DMS53 treated with DMSO at 0.1 percent for 48 hours (cell line): ENCODE measurements around the gene FAM131B.
"Not testable (repeated sequence)": the region's sequence is repeated elsewhere in the genome, so short reads cannot be mapped to it uniquely, and the experiment has no call there.

Experiments
- DNase-seq: peaks from one replicate; lab custom pipeline; 2025; ENCODE audit not compliant: unreplicated experiment; lab: John Stamatoyannopoulos, UW

Gene FAM131B

DNA sequence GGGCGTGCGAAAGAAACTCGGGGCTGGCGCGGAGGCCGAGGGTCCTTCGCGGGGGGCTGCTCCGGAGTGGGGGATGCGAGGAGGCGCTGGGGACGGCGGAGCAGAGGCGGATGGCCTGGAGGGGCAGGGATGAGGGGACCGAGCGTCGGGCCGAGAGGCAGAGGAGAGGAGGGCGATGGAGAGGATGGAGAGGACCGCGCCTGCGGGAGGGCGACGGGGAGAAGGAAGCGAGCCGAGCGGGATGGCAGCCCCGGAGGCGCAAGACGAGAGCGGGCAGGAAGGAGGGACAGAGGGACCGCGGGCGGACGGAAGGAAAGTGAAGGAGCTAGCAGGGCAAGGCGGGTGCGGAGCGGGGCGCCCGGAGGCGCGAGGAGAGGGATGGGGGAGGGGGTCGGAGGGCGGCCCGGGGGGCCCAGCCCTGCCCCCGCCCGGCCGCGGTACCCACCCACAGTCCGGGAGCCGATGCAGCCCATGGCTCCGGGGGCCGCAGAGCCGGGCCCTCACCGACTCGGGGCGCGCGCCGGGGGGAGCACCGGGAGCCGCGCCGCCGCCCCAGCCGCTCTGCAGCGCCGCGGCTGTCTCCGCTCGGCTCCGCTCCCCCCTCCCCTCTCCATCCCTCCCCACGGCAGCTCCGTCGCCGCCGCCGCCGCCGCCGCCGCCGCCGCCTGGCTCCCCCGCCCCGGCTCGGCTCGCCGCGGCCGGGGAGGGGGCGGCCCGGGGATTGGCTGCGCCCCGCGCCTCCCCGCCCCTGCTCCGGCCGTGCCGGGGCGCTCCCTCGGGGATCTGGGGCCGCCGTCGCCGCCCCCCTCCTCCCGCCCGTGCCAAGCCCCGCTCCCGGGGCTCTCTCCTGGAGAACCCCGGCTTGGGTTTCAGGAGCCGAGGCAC is at the start of gene FAM131B:
Gene FAM131B, minus strand, starts transcription at position 583 of the 885 bp plus-strand sequence. Its CDS starts 110 bp downstream, at position 473.
- DNase-seq, result no peak

DNA sequence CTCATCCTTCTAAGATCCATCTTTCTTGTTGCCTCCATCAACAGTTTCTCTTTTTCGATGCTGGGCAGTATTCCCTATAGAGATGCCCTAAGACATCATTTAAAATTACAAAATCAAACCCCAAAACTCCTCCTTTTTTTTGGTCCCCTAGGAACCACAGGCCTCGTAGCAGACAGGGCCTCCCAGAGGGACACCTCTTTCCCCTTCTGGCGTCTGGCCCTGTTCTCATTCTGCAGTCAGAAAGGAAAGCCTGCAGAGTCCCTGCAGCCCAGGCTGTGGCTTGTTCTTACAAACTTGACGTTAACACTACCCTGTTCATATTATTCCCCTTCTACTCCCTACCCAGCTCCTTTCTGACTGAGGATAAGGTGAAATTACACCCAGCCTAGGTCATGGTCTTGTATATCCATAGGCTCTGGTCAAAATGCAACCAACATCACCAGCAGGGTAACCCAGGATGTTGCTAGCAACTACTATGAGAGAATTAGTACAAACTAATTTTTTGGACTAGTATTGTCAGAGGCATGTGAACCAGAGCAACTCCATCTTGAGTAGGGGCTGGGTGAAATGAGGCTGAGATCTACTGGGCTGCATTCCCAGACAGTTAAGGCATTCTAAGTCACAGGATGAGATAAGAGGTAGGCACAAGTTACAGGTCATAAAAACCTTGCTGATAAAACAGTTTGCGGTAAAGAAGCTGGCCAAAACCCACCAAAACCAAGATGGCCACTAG is 49.6 kb upstream of the FAM131B start:
- no peak for DNase-seq

DNA sequence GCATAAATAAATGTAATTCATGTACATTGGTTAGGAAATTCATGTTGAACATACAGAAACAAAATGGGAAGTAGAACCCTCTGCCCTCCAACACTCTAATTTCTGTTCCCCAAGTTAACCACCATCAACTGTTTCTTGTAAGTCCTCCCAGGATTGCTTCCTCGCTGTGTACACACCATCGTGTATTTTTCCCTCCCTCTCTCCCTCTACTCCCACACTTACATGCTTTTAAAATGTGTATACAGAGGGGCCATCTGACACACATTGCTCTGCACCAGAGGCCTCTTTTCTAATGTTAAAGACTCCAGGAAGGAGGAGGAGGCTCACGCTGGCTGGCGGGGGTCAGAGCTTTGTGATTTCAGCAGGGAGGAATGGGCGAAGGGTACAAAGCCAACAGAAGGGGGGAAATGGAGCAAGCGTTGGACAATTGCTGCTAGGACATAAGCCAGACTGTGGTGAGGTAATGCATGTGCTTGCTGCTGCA is 48.0 kb upstream of the FAM131B start:
- no peak for DNase-seq

DNA sequence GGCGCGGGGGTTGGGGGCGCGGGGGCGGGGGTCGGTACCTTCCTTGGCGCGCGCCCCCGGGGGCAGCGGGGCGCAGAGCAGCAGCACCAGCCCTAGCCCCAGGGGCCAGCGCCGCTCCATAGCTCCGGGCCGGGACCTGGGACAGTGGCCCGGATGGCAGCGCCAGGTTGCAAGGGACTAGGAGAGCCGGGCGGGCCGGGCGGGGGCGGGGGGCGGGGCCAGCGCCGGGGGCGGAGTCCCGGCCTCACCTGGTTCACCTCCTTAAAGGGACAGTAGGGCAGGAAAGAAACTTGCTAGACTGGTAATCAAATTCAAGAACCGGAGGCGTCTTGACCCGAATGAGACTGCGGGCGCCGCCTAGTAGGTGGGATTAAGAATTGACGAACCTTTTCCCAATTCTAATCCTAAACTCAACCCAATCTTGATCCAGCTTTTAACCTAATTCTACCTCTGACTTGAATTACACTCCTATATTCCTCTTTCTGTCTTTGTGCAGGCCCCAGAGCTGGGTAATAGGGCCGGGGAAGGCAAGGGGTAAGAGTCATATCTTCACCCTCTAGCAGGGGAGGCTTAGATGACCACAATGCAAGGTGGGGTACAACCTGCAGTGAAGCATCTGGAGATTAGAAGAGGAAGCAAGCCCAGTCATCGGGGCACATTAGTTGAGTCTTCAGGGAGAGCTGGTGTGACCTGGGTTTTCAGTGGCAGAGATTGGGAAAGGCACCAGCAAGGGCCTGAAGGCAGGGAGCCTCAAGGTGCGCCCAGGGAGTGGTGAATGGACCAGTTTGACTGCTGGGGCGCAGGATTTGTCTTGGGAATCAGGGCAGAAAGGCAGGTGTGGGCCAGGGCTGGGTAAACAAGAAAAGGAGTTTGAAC is 46.4 kb upstream of the FAM131B start, which contains the start of gene EPHA1:
Gene EPHA1, minus strand, starts transcription at position 171 of the 876 bp plus-strand sequence. Its CDS starts 51 bp downstream, at position 120.
- DNase-seq, result peak; percentile 85

DNA sequence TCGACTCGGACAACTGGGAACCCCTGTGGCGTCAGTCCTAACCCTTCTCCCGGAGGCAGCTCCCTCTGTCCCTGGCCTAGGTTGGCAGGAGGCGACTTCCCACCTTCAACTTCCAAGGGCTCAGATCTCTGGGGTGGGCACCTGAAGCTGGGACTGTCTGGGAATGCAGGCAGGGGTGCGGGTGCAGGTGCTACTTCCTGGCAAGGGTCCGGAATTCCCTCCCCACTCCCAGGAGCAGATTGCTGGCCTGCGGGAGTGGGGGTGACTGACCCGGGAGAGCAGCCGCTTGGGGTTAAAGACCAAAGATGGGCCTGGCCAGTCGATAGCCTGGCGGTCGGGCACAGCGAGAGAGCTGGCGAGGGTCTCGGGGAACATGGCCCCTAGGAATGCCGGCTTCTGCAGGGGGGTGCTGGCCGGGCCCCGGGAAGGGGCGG is 45.8 kb upstream of the FAM131B start:
- DNase-seq, result no peak

DNA sequence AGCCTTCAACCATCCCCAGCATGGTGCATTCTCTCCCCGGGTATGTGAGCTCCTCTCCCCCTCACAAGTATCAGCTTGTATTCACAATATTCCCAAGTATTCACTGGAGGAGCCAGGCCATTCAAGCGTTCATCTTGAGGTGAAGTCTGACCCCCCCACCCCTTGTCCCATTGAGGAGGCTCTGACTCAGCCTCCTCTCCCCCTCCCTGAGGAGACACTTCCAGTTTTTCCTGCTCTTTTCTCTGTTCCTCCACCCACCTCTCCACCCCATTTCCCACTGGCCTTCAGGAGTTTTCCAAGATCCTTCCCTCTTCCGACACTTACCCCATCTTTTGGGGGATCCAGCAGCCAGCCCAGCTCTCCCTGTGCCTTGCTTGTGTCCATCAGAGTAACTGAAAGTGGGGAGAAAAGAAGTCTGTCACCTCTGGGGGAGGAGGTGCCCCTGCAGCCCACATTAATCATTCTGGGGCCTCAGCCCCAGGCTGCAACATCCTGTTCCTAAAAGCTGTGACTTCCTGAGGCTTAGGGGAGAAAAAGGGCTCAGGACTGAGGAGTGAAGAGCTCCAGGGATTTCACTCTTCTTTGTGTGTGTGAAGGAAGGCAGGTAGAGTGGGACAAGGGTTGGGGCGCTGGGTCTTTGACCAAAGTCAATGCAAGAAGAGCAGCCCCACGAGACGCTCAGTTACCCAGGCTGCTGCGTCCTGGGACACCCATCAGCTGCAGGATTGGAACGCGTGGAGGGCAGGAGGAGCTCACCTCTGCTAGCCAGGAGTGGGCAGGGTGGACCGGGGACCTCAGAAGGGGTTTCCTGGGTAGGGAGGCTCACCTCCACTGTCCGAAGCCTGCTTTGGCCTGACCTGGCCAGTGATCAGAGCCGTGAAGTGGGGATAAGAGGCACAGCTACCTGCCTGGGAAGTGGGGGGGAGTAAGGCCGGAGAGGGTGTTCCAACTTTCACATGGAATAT is 45.1 kb upstream of the FAM131B start:
- no peak for DNase-seq

DNA sequence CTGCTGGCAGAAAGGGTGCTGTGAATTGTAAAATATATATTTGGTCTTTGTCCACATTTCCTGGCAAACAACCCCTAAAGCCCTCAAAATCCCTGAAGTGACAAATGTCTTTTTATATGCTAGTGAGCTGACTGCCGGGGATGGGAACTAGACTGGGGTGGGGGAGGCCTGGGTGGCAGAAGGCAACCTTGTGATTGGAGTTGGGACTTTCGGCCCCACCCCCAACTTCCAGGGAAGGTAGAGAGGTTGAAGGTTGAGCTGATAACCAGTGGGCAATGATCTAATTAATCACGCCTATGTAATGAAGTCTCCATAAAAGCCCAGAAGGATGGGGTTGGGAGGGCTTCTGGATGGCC is 43.5 kb upstream of the FAM131B start:
- no peak for DNase-seq

DNA sequence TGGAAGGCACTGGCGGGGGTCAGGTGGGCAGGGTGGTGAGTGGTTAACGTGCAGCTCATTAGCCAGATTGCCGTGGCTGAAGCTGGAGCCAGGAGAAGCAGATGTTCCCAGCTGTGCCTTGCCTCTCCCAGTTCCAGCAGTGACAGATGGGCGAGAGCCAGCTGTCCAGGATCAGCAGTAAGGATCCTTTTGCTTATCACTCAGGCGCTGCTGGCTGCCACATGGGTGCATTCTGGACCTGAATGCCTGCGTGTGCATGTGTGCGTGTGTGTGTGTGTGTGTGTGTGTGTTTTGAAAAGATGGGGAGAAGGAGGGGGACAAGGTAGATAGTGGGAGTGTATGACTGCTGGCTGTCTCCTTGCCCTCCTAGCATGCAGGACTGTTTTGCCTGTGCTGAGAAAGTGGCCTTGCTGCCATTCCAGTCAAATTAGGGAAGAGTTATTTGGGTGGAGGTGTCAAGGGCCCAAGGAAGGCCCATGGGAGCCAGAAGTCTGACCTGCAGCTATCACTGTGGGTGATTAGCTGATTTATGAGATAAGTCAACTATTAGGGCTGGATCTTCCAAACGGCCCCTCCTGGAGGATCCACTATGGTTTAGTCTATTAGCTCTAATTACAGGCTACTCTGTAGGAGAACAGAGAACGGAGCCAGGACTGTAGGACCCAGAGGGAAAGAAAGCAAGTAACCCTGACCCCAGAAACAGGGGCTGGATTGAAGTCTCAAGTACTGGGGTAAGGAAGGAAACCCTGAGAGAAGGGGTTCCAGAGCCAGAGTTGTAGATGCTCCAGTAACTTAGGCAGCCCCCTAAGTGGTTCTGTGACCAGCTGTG is 42.9 kb upstream of the FAM131B start:
- DNase-seq, result no peak

DNA sequence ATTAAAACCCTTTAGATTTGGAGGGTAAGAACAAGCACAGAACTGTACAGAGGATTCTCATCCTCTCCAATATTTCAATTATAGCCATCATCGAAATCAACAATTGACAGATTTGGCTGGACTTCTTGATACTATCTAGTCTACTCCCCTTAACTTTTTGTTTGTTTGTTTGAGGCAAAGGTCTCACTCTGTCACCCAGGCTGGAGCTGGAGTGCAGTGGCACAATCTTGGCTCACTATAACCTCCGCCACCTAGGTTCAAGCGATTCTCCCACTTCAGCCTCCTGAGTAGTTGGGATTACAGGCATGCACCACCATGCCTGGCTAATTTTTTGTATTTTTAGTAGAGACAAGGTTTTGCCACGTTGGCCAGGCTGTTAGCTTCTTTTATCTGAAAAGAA is 39.7 kb upstream of the FAM131B start:
- DNase-seq, result not testable (repeated sequence)

DNA sequence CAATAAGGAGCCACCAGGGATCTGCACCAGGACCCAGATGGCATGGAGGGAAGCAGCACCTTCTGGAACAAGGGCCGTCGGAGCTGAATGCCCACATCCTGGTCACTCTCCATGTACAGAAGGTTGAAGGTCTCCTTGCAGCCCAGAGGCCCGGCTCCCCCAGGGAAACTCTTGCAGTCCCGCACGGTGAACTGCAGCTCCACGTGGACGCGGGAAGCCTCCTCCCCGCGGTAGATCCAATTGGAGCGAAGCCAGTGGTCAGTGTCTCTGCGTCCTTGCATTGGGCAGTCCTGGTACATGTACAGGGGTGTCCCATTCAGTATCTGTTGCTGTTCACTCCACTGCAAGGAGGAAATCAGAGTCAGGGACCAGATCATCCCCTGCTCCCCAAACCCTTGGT is 38.8 kb upstream of the FAM131B start:
- DNase-seq, result no peak

DNA sequence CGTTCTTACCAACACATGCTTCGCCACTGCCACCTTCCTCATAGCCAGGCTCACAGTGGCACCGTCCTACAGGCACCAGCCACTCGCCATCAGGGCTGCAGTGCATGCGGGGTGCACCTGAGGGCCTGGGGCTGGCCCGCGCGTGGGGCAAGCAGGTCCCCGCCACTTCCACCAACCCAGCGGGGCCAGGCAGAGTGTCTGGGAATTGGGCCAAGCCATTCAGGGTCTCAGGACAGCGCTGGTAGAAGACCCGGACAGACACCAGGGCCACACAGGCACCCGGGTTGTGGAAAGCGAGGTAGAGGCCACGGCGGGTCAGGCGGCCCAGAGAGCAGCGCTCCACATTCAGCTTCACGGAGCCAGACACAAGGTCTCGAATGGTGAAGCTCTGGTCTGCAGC is 37.1 kb upstream of the FAM131B start:
- DNase-seq, result no peak

DNA sequence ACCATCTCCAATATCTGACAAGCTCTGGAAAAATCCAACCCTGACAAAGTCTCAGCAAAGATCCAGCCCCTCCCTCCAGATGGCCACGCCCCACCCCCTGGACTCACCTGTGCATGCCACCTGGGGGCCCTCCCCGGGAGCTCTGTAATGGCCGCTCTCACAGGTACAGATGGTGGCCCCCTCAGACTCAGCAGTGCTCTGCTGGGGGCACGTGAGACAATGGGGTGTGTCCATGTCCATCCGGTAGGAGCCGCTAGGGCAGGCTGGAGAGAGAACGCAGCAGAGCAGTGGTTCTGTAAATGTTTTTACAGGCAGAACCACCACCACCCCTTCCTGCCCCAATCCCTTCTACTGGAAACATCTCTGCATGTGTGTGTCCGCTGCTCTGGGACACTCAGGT is 36.6 kb upstream of the FAM131B start:
- DNase-seq, result no peak

DNA sequence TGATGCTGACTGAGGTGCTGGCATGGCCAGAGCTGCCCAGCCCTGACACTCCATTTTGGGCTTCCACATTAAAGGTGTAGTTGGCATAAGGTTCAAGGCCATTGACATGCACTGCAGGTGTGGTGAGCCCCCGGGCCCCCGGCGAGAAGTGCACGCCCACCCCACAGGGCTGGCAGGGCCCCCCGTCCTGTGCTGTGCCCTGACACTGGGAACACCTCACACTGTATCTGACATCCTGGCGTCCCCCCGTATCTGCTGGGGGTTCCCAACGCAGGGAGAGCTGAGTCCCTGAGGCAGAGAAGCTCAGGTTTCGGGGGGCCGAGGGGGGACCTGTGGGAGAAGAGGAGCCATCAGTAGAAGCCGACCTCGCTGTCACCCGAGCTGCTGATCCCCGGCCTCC is 36.1 kb upstream of the FAM131B start:
- no peak for DNase-seq

DNA sequence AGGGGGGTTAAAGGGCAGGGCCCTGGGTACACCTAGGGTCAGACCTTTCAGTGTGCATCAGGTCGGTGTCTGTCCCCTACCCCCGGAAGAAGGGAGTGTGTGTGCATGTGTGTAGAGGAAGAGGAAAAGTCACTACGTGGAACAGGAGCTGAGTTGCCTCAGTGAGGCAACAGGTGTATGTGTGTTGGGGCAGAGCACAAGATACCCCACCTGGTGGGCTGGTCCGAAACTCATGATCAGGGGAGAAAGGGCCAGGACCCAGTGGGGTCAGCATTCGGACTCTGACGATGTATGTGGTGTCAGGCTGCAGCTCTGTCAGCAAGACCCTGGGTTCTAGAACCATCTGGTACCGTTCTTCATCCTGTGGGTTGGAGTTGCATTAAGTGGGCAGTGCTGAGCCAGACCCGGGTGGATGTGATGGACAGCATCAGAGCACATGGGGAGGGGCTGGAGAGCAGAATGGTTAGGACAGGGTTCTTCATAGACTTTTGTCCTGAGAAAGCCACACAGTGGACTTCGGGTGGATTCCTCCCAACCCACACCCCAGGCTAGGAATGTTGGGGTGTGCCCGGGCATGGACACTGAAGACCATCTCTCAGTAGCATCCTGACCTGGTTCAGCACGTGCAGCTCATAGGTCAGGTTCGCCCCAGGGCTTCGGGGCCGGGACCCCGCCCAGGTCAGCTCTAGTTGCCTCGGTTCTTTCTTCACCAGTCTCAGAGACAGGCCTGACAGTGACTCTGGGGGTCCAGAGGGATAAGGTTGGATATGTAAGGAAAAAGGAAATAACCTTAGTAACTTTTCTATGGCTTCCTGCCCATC is 35.4 kb upstream of the FAM131B start:
- no peak for DNase-seq

DNA sequence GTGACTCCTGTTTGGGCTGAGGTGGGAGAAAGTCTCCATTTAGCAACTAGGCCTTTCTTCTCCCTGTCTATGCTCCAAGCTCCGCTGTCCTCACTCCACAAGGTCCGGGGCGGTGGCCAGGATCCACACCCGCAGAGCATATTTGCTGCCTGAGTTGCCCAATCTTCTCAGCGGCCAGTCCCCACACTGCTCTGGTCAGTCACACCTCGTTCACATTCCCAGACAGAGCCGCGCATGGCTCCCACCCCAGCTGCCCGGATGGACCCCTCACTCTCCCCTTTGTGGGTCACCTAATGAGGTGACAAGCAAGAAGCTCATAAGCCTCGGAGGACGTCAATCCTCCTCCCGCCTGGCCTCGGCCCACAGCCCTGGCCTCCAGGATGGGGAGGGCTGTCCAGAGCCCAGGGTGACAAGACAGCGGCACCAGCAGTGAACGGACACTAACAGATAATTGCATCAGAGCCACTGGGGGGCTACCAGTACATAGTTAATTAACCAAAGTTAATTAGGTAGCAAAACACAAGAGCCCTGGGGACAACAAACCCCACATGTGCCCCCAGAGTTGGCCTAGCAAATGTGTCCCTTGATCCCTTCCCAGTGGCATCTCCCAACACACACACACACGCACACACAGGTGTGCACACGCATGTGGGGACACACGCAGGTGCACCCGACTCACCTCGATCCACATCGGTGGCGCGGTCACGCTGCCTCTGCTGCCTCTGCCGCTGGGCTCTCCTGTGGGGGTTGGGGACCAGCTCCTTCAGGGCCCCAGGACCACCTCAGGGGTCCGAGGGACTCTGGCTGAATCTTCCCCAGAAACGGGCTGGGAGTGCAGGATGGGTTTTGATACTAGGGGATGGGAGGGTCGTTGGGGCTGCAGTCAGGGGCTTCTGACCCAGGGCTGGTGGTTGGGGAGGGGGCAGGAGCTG is 34.4 kb upstream of the FAM131B start:
- DNase-seq, result no peak

DNA sequence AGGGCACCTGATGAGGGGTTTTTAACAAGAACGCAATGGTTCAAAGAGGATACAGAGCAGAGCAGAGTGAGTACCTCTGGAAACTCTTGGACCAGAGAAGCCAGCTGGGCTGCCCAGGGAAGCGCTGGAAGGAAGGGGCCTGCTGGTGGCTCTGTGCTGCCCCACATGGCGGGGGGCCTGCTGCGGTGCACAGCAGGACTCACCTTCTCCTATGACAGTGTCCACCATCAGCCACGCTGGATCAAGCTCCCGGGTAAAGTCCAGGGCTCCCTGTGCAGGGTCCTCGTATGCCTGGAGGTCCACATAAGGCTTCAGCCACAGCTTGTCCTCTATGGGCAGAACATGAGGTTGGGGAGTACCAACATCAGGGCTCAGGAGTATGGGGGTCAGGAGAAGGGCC is 33.7 kb upstream of the FAM131B start:
- no peak for DNase-seq
